HG03571 (cell line): ENCODE data around the gene AHR.
"Not testable (repeated sequence)": the region's sequence is repeated elsewhere in the genome, so short reads cannot be mapped to it uniquely, and the experiment has no call there.

Experiments used
- ATAC-seq: cut with Tn5 transposase; IDR thresholded peaks from one replicate; pipeline ENCODE4 v1.9.1; 2021; ENCODE audit not compliant: unreplicated experiment

AHR gene

DNA sequence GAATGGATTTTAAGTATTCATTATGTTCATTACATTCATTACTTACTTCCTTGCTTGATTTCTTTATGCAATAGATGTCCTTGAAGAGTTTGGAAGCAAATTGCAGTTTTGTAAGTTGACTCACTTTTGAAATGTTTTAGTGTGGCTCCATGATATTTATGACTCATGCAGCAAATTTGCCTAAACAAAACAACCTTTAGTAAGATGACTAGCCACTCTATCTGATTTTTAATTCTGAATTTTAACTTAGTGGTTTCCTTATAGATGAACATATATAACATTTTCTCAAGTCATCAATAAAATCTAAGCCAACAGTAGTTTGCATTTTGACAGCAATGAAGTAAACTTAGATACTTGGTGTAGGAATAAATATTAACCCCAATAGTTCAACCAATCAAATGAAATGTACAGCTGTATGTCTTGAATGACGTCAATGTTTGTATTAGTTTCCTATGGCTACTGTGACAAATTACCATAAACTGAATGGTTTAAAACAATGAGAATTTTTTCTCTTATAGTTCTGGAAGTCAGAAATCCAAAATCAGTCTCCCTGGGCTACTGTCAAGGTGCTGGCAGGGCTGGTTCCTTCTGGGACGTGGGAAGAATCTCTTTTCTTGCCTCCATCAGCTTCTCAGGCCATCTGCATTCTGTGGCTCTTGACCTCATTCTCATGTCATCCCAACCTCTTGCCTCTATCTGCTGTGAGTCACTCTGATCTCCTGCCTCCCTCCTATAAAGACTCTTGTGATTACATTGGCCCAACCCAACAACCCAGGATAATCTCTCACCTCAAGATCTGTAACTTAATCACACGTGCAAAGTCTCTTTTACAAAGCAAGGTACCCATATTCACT, 73.4 kb downstream of the AHR start:
- no peak for ATAC-seq

DNA sequence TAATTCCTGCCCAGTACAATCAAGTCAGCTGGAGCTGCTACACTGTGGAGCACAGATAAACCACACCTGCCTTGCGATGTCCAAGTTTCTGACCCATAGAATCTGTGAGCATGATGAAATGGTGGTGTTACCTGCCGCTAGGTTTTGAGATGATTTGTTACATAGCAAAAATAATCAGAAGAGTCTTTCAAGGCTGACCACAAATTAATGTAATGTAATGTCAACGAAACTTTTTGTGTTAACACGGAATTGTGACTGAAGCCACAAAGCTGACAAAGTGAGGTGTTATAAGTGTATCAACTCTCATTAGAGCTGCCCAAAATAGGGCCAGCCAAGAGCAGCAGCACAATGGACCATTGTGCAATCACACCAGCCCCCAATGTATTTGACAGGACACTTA, 75.7 kb downstream of the AHR start:
- ATAC-seq: no peak

DNA sequence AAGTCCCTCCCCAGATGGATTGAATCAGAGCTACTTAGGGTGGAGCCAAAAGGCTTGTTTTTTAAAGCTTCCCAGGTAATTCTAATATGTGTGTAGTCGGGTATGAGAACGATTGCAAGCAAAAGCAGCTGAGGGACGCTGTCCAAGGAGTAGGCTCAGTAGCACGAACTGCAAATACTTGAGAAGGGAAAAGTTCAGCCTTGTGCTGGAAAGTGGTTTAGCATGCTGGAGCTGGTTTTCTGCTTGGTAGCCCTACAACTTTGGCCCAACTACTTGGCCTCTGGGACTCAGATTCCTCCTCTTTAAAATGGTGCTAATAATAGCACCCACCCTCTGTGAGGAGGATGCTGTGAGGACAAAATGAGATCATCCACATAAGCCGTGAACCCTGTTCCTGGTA, 76.2 kb downstream of the AHR start:
- no peak for ATAC-seq

DNA sequence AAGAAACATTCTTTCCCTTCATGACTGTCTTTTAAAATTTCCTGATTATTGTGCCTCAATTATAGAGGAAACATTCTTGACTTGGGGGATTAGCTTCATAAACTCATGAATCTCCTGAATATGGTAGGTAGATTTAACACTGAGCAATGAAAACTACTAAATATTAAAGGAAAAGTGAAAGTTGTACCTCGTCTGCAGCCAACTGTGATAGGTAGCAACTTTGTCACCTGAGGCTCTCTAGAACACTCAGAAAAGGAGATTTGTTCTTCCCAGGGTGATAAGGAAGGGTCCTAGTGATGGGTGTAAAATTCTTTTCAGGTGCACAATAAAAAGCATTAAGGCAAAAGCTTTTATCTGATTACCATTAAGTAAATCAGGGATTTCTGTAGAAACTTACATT, 78.1 kb downstream of the AHR start:
- no peak for ATAC-seq

DNA sequence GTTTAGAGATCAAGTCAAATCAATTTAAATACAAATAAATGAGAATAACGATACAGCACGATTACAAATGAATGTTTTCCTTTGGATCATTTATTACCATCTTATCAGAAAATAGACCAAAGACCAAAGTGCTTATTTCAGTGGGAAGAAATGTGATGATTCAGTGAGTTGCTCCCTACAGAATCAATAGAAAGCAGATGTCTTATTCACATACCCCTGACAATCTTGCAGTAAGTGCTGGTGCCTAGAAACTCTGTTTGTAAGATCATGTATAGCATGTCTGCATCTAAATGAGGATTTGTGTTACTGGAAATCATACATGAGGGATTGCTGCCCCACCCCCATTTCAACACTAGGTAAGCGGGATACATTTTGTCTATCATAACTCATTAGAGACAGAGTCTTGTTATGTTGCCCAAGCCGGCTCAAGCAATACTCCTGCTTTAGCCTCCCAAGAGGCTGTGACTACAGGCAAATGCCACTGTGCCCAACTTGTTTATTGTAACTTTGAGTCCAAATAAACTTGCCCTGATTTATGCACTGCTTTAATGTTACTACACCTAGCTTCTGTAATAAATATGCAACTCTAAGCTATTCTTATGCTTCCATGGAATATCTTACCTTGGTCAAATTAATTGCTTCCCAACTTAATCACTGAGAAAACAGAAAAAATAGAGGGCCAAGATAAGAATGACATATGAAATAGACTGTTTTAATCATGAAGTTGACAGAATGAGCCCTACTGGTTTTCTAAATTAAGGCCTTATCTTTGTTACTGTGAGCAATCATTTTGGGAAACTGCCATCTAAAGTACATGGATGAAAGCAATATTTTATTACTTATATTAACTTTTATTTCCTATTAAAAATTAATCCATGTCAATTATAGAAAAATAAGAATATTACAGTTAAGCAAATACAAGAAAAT, 82.5 kb downstream of the AHR start:
- ATAC-seq: no peak

DNA sequence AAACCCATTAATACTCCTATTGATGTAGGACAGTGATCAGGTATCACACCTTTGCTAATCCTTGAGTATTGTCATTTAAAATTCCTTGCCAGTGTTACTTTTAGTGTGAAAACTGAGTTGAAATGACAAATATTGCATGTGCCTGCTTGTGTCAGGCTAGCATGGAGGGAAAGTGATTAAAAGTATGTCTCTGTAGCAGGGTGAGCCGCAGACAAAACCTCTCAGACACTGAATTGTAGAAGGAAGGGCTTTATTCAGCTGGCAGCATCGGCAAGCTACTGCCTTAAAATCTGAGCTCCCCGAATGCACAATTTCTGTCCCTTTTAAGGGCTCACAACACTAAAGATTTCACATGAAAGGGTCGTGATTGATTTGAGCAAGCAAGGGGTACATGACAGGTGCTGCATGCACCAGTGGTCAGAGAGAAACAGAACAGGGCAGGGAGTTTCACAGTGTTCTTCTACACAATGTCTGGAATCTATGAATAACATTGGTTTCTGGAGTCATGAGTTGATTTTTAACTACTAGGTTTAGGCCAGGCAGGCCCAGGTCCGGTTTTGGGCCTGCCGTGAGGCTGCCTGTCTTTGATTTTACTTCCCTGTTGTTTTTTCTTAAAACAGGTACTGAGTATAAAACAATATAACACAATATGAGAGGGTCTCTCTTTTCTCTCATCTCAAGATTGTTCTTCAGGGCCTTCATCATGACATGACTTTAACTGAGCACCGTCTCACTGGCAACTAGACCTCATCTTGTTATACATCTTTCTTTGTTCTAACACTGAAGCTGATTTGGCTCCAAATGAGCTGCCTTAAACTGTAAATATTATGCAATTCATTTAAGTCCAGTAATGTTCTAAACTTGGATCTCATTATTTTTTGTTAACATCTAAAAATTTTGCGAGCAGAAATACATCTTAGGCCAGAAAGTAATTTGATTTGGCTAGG, 84.2 kb downstream of the AHR start:
- peak; percentile 51 for ATAC-seq

DNA sequence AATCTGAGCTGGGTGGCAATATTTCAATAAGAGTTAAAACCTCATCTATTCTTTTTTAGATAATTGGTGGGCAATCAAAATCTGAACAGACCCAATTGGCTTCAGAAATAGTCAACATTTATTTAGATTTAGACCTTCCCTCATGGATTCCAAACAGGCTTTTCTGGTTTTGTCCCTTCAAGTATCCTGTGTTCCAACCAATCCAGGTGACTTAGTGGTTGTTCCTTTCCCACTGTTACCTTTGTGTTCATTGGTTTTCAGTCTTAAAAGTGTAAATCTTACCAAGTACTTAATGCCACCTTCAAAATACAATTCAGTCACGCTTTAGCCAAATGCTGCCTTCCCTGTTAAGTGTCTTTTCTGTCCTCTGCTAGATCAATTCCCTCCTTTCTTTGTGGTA, 85.9 kb downstream of the AHR start:
- ATAC-seq: no peak

DNA sequence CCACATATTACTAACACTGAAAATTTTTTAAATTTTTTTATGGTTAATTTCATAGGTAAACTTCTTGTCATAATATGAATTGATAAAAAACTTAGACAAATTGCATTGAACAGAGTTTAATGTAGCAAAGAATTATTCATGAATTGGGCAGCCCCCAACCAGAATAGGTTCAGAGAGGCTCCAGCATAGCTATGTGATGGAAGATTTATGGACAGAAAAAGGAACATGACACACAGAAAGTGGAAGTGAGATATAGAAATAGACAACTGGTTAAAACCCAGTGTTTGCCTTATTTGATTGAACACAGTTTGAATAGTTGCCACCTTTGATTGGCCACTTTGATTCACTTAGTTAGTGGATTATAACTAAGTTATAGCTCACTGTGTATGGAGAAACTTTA, 87.2 kb downstream of the AHR start:
- no peak for ATAC-seq

DNA sequence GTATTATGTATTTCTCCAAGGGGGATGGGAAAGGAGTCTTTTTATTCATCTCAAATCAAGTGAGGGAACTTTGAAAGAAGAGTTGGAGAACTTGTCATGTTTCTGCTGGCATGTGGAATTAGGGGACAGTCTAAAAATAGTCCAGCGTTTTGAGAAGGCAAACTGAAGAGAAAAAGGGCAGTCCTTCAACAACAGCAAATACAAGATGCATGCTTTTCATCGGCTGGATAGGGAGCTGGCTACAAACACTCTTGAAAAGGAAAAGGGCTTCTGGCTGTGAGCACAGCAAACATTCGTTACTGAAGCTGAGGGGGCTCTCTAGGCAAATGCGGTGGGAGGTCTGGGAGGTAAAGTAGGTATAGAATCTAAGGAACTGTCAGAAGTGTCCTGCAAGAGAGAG, 91.9 kb downstream of the AHR start:
- no peak for ATAC-seq

DNA sequence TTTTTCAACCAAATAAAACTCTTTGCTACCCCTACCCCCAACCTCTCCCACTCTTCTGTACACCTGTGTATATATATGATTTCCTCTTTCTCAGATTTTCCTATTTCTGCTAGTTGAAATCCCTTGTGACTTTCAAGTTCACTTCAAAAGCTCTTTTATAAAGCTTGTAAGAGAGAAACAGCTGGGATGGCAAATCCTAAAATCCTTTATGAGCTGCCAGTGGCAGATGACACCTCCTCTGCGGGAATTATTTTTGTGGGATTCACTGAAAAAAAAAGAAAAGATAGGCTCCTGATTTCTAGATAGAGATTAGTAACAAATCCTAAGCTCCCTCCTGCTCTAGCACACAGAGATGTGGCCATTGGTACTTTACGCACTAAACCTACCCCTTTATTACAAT, 92.9 kb downstream of the AHR start:
- ATAC-seq: no peak

DNA sequence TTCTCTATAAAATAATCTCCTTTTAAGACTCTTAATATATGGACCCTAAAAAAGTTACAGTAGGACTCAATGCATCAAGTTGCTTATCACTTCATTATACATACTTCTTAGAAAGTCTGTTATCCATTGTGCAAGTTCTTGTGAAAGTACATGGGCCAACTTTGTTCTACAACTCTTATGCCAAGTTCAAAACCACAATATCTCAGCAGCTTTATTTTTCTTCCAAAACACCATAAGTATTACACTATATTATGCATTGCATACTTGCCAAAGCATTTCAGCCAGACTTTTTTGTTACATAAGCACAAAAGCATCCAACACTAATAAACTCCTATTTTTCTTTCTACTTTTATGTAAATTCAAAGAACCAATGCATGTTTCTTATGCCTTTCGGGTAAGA, 94.4 kb downstream of the AHR start:
- no peak for ATAC-seq

DNA sequence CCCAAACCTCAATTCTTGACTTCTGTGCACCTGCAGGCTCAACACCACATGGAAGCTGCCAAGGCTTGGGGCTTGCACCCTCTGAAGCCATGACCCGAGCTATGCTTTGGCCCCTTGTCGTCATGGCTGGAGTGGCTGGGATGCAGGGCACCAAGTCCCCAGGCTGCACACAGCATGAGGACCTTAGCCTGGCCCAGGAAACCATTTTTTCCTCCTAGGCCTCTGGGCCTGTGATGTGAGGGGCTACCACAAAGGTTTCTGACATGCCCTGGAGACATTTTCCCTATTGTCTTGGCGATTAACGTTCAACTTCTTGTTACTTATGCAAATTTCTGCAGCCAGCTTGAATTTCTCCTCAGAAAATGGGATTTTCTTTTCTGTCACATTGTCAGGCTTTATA, 96.1 kb downstream of the AHR start:
- ATAC-seq: not testable (repeated sequence)
